ENCODE data around the gene RPL36.
"Not testable (repeated sequence)": the region's sequence is repeated elsewhere in the genome, so short reads cannot be mapped to it uniquely, and the experiment has no call there.

Gene RPL36

GRCh38 chr19:5676105-5676771 is 13.9 kb upstream of the RPL36 start:
- no peak for DNase-seq

- no peak for DNase-seq
Observed at GRCh38 chr19:5676772-5677105, 13.4 kb upstream of the RPL36 start.

- no peak for DNase-seq
Observed at GRCh38 chr19:5677136-5677535, 13.0 kb upstream of the RPL36 start.

- no peak for DNase-seq
Observed at GRCh38 chr19:5677580-5677979, 12.5 kb upstream of the RPL36 start.

GRCh38 chr19:5678071-5678718 is 11.9 kb upstream of the RPL36 start:
- DNase-seq: no peak

GRCh38 chr19:5679289-5680083 is 10.6 kb upstream of the RPL36 start:
- no peak for DNase-seq

GRCh38 chr19:5680084-5680436 is 10.0 kb upstream of the RPL36 start:
- no peak for DNase-seq

- peak; percentile 97 for DNase-seq
Observed at GRCh38 chr19:5680437-5681368, 9.4 kb upstream of the RPL36 start, which contains the start of the genes HSD11B1L and MICOS13. HSD11B1L (plus strand) TSS chr19:5681027; CDS start chr19:5684833, 3,806 bp downstream. MICOS13 (minus strand) TSS chr19:5680516; CDS start chr19:5680486, 30 bp downstream.

- no peak for DNase-seq
Observed at GRCh38 chr19:5681391-5682106, 8.5 kb upstream of the RPL36 start.

- no peak for DNase-seq
Observed at GRCh38 chr19:5682107-5682482, 8.0 kb upstream of the RPL36 start.

GRCh38 chr19:5683177-5683886 is 6.8 kb upstream of the RPL36 start:
- DNase-seq: no peak

- DNase-seq: no peak
Observed at GRCh38 chr19:5684694-5685430, 5.2 kb upstream of the RPL36 start.

GRCh38 chr19:5686326-5686646 is 3.8 kb upstream of the RPL36 start:
- no peak for DNase-seq

GRCh38 chr19:5686647-5687359 is 3.3 kb upstream of the RPL36 start:
- DNase-seq: peak; percentile 93

GRCh38 chr19:5687360-5688198 is 2.5 kb upstream of the RPL36 start:
- no peak for DNase-seq

- not testable (repeated sequence) for DNase-seq
Observed at GRCh38 chr19:5688262-5688881, 1.7 kb upstream of the RPL36 start.

- no peak for DNase-seq
Observed at GRCh38 chr19:5690955-5691821, 1.1 kb downstream of the RPL36 start.
